ENCODE results near the gene YJU2.
"Not testable (repeated sequence)": the region's sequence is repeated elsewhere in the genome, so short reads cannot be mapped to it uniquely, and the experiment has no call there.

DNA sequence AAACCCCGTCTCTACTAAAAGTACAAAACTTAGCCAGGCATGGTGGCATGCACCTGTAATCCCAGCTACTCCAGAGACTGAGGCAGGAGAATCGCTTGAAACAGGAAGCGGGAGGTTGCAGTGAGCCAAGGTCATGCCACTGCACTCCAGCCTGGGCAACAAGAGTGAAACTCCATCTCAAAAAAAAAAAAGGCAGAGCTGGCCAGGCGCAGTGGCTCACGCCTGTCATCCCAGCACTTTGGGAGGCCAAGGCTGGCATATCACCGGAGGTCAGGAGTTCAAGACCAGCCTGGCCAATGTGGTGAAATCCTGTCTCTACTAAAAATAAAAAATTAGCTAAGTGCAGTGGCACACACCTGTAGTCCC, 27.4 kb downstream of the YJU2 start:
- not testable (repeated sequence) for TF ChIP-seq EZH2 (IDR thresholded peaks at IDR 0.05); SIN3A (IDR thresholded peaks at IDR 0.05; ENCODE audit: low read depth)
- TF ChIP-seq, protein P1, sequence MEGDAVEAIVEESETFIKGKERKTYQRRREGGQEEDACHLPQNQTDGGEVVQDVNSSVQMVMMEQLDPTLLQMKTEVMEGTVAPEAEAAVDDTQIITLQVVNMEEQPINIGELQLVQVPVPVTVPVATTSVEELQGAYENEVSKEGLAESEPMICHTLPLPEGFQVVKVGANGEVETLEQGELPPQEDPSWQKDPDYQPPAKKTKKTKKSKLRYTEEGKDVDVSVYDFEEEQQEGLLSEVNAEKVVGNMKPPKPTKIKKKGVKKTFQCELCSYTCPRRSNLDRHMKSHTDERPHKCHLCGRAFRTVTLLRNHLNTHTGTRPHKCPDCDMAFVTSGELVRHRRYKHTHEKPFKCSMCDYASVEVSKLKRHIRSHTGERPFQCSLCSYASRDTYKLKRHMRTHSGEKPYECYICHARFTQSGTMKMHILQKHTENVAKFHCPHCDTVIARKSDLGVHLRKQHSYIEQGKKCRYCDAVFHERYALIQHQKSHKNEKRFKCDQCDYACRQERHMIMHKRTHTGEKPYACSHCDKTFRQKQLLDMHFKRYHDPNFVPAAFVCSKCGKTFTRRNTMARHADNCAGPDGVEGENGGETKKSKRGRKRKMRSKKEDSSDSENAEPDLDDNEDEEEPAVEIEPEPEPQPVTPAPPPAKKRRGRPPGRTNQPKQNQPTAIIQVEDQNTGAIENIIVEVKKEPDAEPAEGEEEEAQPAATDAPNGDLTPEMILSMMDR (IDR thresholded peaks at IDR 0.05 in 2 of 3, conservative IDR thresholded peaks at IDR 0.05 in 1 of 3; ENCODE audit: borderline replicate concordance in 1 of 3, insufficient read depth in 1 of 3, low read depth in 2 of 3, low read length in 2 of 3): not testable (repeated sequence)
